Keratinocyte (primary cell): ENCODE data around the gene DNAH3.

Experiments used
- EZH2 ChIP-seq: IDR thresholded peaks from one replicate; pipeline ENCODE4 v1.6.1; 2012; ENCODE audit warnings: inconsistent platforms, mild to moderate bottlenecking, low read length, moderate library complexity
- TF ChIP-seq, protein P1 (sequence below), 3 experiments: IDR thresholded peaks in 1 of 3; conservative IDR thresholded peaks in 1 of 3; optimal IDR thresholded peaks in 1 of 3; 2 replicates in 2 of 3; 3 replicates in 1 of 3; pipeline versions ENCODE3 to v1.5.1; 2011; ENCODE audit warnings: low read length in 3 of 3, mild to moderate bottlenecking in 3 of 3, moderate library complexity in 2 of 3, control low read depth in 1 of 3, inconsistent platforms in 1 of 3; ENCODE audit not compliant: insufficient read depth in 2 of 3; ENCODE audit errors: extremely low read depth in 1 of 3

DNA sequence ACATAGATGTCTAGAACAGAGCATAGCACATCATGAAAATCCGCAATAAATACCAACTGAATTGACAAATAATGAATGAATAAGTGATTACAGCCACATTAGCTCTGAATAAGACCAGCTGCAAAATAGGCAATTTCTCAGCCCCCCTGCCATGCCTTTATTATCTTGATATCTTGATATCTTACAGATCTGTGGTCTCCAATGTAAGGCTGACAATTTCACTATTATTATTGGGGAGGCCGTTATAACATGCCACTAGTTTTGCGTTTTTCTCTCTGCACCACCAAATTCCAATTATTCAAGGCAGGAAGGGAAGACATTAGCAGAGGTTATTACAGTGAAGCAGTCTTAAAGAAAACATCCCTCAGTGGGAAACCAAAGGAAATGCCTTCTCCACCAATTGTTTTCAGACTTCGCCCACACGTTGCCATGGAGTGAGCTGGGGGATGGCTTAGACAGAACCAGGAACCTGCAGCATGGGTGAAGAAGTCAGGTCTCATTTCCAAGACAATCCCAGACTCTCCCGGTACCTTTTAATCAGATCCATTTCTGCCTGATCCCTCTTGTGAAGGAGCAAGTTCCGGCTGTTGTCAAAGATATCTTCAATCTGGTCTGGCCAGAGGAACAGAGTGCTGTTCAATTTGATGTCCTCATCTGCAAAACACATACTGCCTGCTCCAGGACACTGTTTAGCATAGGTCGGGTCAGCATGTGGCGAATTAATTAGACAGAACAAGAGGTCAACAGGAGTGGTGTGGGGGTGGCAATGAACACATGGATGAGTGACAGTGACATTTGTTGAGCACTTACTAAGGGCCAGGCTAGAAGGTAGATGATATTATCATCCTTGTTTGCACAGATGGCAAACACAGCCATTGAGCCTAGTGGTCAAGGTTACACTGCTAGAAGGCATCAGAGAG lies 46.4 kb downstream of the DNAH3 start:
- TF ChIP-seq, protein P1, sequence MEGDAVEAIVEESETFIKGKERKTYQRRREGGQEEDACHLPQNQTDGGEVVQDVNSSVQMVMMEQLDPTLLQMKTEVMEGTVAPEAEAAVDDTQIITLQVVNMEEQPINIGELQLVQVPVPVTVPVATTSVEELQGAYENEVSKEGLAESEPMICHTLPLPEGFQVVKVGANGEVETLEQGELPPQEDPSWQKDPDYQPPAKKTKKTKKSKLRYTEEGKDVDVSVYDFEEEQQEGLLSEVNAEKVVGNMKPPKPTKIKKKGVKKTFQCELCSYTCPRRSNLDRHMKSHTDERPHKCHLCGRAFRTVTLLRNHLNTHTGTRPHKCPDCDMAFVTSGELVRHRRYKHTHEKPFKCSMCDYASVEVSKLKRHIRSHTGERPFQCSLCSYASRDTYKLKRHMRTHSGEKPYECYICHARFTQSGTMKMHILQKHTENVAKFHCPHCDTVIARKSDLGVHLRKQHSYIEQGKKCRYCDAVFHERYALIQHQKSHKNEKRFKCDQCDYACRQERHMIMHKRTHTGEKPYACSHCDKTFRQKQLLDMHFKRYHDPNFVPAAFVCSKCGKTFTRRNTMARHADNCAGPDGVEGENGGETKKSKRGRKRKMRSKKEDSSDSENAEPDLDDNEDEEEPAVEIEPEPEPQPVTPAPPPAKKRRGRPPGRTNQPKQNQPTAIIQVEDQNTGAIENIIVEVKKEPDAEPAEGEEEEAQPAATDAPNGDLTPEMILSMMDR (optimal IDR thresholded peaks at IDR 0.05 in 1 of 3, IDR thresholded peaks at IDR 0.05 in 1 of 3, conservative IDR thresholded peaks at IDR 0.05 in 1 of 3; ENCODE audit: extremely low read depth in 1 of 3, insufficient read depth in 2 of 3, low read length in 3 of 3), result no peak
- no peak for TF ChIP-seq EZH2
